ENCODE measurements around the gene AAGAB. TPM values are rescaled to one million over a fixed set of nuclear protein-coding genes. Genes with fewer than 3 reads are reported as not detected.

Gene AAGAB
- total RNA-seq, 2 experiments from 2014 or later = 14.2 to 15.6 TPM

GRCh38 chr15:67180035-67180434 is 74.4 kb downstream of the AAGAB start:
- Histone ChIP-seq H3K4me3 (ENCODE audit: low read length) (no peak overlapping the region), H3K27me3 (ENCODE audit: control insufficient read depth in 1 of 2, insufficient read depth in 2 of 2, low read length in 2 of 2) (no peaks in the 10 kb centered on the region), H3K27ac (ENCODE audit: low read depth in 1 of 2, low read length in 2 of 2) (no peak overlapping the region), H3K9me3 (ENCODE audit: control insufficient read depth in 1 of 2, insufficient read depth in 1 of 2, low read length in 2 of 2) (no peaks in the 10 kb centered on the region), H3K4me1 (ENCODE audit: insufficient read depth, low read length) (peaks cover 15% of the 10 kb centered on the region), H3K36me3 (ENCODE audit: insufficient read depth, low read length) (peaks cover 85% of the 10 kb centered on the region)
- no peaks in the 10 kb centered on the region for H3K9me3 Mint-ChIP-seq
- peaks cover 68% of the 10 kb centered on the region for H3K36me3 Mint-ChIP-seq (ENCODE audit: low read depth)
- ATAC-seq (ENCODE audit: poor library complexity) (no peak), DNase-seq (no peak)
- ChIA-PET CTCF (no interaction called here), POLR2A (no interaction called here)
- no peak overlapping the region for H3K27ac Mint-ChIP-seq
- H3K27me3 Mint-ChIP-seq = no peaks in the 10 kb centered on the region
- TF ChIP-seq CTCF (IDR thresholded peaks at IDR 0.05) = no peak
- intact Hi-C loops (cut with DNase I, micrococcal nuclease) = loop anchor here (2.0 to 5.0 kb wide), 2 partner anchors 233 kb away; no protein-coding TSS in a partner anchor
- H3K4me1 Mint-ChIP-seq (ENCODE audit: low read depth) = peaks cover 18% of the 10 kb centered on the region
- no peak overlapping the region for H3K4me3 Mint-ChIP-seq

- ATAC-seq (ENCODE audit: poor library complexity) (no peak), DNase-seq (no peak)
- H3K4me3 ChIP-seq (ENCODE audit: low read length) = no peak overlapping the region
- H3K9me3 ChIP-seq (ENCODE audit: control insufficient read depth in 1 of 2, insufficient read depth in 1 of 2, low read length in 2 of 2) = no peaks in the 10 kb centered on the region
- peaks cover 85% of the 10 kb centered on the region for H3K36me3 ChIP-seq (ENCODE audit: insufficient read depth, low read length)
- H3K27me3 Mint-ChIP-seq = no peaks in the 10 kb centered on the region
- H3K27ac Mint-ChIP-seq = peak overlapping the region; percentile 61
- CTCF ChIA-PET = no interaction called here
- H3K9me3 Mint-ChIP-seq = no peaks in the 10 kb centered on the region
- POLR2A ChIA-PET = no interaction called here
- H3K4me1 ChIP-seq (ENCODE audit: insufficient read depth, low read length) = peaks cover 21% of the 10 kb centered on the region
- TF ChIP-seq CTCF (IDR thresholded peaks at IDR 0.05) = no peak
- peaks cover 66% of the 10 kb centered on the region for H3K36me3 Mint-ChIP-seq (ENCODE audit: low read depth)
- no peaks in the 10 kb centered on the region for H3K27me3 ChIP-seq (ENCODE audit: control insufficient read depth in 1 of 2, insufficient read depth in 2 of 2, low read length in 2 of 2)
- no peak overlapping the region for H3K27ac ChIP-seq (ENCODE audit: low read depth in 1 of 2, low read length in 2 of 2)
- no peak overlapping the region for H3K4me3 Mint-ChIP-seq
- peaks cover 24% of the 10 kb centered on the region for H3K4me1 Mint-ChIP-seq (ENCODE audit: low read depth)
- intact Hi-C loops (cut with DNase I, micrococcal nuclease) = no loop called here
Observed at GRCh38 chr15:67179411-67179995, 75.0 kb downstream of the AAGAB start.

- no peak for TF ChIP-seq CTCF (IDR thresholded peaks at IDR 0.05)
- Mint-ChIP-seq H3K27ac (peak overlapping the region; percentile 61), H3K4me1 (ENCODE audit: low read depth) (peaks cover 32% of the 10 kb centered on the region), H3K4me3 (no peak overlapping the region), H3K9me3 (no peaks in the 10 kb centered on the region), H3K27me3 (no peaks in the 10 kb centered on the region), H3K36me3 (ENCODE audit: low read depth) (peaks cover 69% of the 10 kb centered on the region)
- CTCF ChIA-PET = interaction anchor here (1.8 kb wide), 1 partner anchor 232 kb away, joined by 6 read pairs; no protein-coding TSS in a partner anchor
- H3K9me3 ChIP-seq (ENCODE audit: control insufficient read depth in 1 of 2, insufficient read depth in 1 of 2, low read length in 2 of 2) = no peaks in the 10 kb centered on the region
- POLR2A ChIA-PET = interaction anchor here (0.7 kb wide), 1 partner anchor 16 kb away, joined by 3 read pairs; no protein-coding TSS in a partner anchor
- no peak overlapping the region for H3K27ac ChIP-seq (ENCODE audit: low read depth in 1 of 2, low read length in 2 of 2)
- no peak for ATAC-seq (ENCODE audit: poor library complexity)
- H3K36me3 ChIP-seq (ENCODE audit: insufficient read depth, low read length) = peaks cover 86% of the 10 kb centered on the region
- H3K4me3 ChIP-seq (ENCODE audit: low read length) = no peak overlapping the region
- intact Hi-C loops (cut with DNase I, micrococcal nuclease) = no loop called here
- DNase-seq = no peak
- H3K4me1 ChIP-seq (ENCODE audit: insufficient read depth, low read length) = peaks cover 29% of the 10 kb centered on the region
- H3K27me3 ChIP-seq (ENCODE audit: control insufficient read depth in 1 of 2, insufficient read depth in 2 of 2, low read length in 2 of 2) = no peaks in the 10 kb centered on the region
Observed at GRCh38 chr15:67178569-67179210, 75.8 kb downstream of the AAGAB start.

Measured in CD4-positive, alpha-beta T cell (primary cell).